Stomach (tissue), 4 donors: ENCODE data around the gene ALKBH2.
"Not testable (repeated sequence)": the region's sequence is repeated elsewhere in the genome, so short reads cannot be mapped to it uniquely, and the experiment has no call there.

Experiments
- EP300 ChIP-seq: sonication (generic); formaldehyde crosslinking; IDR thresholded peaks from one replicate; pipeline ENCODE4 v1.6.1; 2017; ENCODE audit warnings: antibody characterized with exemption
- POLR2A ChIP-seq, 4 donors: fragments of 450-650 bp; IDR thresholded peaks; one replicate each; pipeline ENCODE4 v1.6.1; 2016; ENCODE audit warnings: antibody characterized with exemption in 4 of 4, control low read depth in 2 of 4, mild to moderate bottlenecking in 1 of 4, moderate library complexity in 1 of 4
- POLR2AphosphoS5 ChIP-seq, 3 donors: sonication (generic); formaldehyde crosslinking; IDR thresholded peaks; one replicate each; pipeline ENCODE4 v1.6.1; 2016; ENCODE audit warnings: antibody characterized with exemption in 3 of 3

DNA sequence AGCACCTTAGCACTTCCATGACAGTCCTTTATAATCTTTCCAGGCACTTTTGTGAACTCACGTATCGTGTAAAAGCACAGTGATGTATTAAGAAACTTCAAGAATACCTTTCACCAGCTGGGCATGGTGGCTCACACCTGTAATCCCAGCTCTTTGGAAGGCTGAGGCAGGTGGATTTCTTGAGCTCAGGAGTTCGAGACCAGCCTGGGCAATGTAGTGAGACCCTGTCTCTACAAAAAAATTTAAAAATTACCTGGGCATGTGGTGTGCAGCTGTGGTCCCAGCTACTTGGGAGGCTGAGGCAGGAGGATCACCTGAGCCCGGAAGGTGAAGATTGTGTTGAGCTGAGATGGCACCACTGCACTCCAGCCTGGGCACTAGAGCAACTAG lies 39.2 kb downstream of the ALKBH2 start:
- TF ChIP-seq POLR2A (IDR thresholded peaks at IDR 0.05); EP300; POLR2AphosphoS5 (IDR thresholded peaks at IDR 0.05): not testable (repeated sequence)
